HG02970 (cell line): Measurements from ENCODE around the gene EIF4G2.
"Not testable (repeated sequence)": the region's sequence is repeated elsewhere in the genome, so short reads cannot be mapped to it uniquely, and the experiment has no call there.

Experiments used
- ATAC-seq: cut with Tn5 transposase; IDR thresholded peaks from one replicate; pipeline ENCODE4 v1.9.1; 2021; ENCODE audit warnings: mild to moderate bottlenecking, moderate library complexity, moderate number of reproducible peaks; ENCODE audit not compliant: unreplicated experiment, low FRiP score

Gene EIF4G2

GRCh38 chr11:10808553-10809372, at the start of gene EIF4G2:
EIF4G2 (minus strand) TSS chr11:10808926.
- peak; percentile 95 for ATAC-seq

- peak; percentile 91 for ATAC-seq
These were observed 49.1 kb upstream of the EIF4G2 start, which contains the start of gene ZBED5 for GRCh38 chr11:10857709-10858438. ZBED5 (minus strand) TSS chr11:10858053; CDS start chr11:10854945, 3,108 bp downstream.

- peak; percentile 12 for ATAC-seq
These were observed 48.7 kb upstream of the EIF4G2 start for GRCh38 chr11:10857459-10857708.

GRCh38 chr11:10856689-10857458, 48.1 kb upstream of the EIF4G2 start:
- ATAC-seq, result peak; percentile 1

- ATAC-seq, result no peak
These were observed 46.6 kb upstream of the EIF4G2 start for GRCh38 chr11:10855295-10855694.

GRCh38 chr11:10847960-10848860, 39.5 kb upstream of the EIF4G2 start:
- no peak for ATAC-seq

- ATAC-seq, result no peak
These were observed 37.9 kb upstream of the EIF4G2 start for GRCh38 chr11:10846660-10847059.

- ATAC-seq, result no peak
These were observed 36.9 kb upstream of the EIF4G2 start for GRCh38 chr11:10845589-10845988.

GRCh38 chr11:10844796-10845195, 36.1 kb upstream of the EIF4G2 start:
- no peak for ATAC-seq

GRCh38 chr11:10844356-10844755, 35.6 kb upstream of the EIF4G2 start:
- ATAC-seq, result no peak

GRCh38 chr11:10838881-10839280, 30.2 kb upstream of the EIF4G2 start:
- ATAC-seq, result no peak

- ATAC-seq, result no peak
These were observed 29.4 kb upstream of the EIF4G2 start for GRCh38 chr11:10838083-10838482.

GRCh38 chr11:10836884-10837283, 28.2 kb upstream of the EIF4G2 start:
- not testable (repeated sequence) for ATAC-seq

GRCh38 chr11:10829139-10829538, 20.4 kb upstream of the EIF4G2 start:
- no peak for ATAC-seq

GRCh38 chr11:10828402-10828801, 19.7 kb upstream of the EIF4G2 start:
- no peak for ATAC-seq

- ATAC-seq, result no peak
These were observed 16.2 kb upstream of the EIF4G2 start for GRCh38 chr11:10824888-10825287.

GRCh38 chr11:10823152-10823579, 14.4 kb upstream of the EIF4G2 start:
- ATAC-seq, result no peak

- ATAC-seq, result not testable (repeated sequence)
These were observed 13.8 kb upstream of the EIF4G2 start for GRCh38 chr11:10822491-10822890.

- no peak for ATAC-seq
These were observed 9.9 kb upstream of the EIF4G2 start for GRCh38 chr11:10818594-10818993.

GRCh38 chr11:10813945-10814344, 5.2 kb upstream of the EIF4G2 start:
- no peak for ATAC-seq
